ENCODE results near the gene MED12L.

GRCh38 chr3:151171145-151171757 is 85.8 kb downstream of the MED12L start:
- TF ChIP-seq CTCF (IDR thresholded peaks at IDR 0.05) (no peak), POLR2A (IDR thresholded peaks at IDR 0.05) (no peak)
